ENCODE measurements around the gene PPP4R4. TPM values are rescaled to one million over a fixed set of nuclear protein-coding genes. Genes with fewer than 3 reads are reported as not detected.
"Not testable (repeated sequence)": the region's sequence is repeated elsewhere in the genome, so short reads cannot be mapped to it uniquely, and the experiment has no call there.

Gene PPP4R4
- polyA plus RNA-seq, 1 of the 3 experiments (the other 2 are of a cell fraction), result 2.5 TPM

GRCh38 chr14:94218198-94218886 is 44.2 kb downstream of the PPP4R4 start:
- peaks cover 12% of the 10 kb centered on the region for H3K9me3 ChIP-seq
- POLR2A ChIA-PET; H2AFZ ChIP-seq (ENCODE audit: low read depth); H3K79me2 ChIP-seq (ENCODE audit: insufficient read depth); H3K9ac ChIP-seq; H3K27me3 ChIP-seq (ENCODE audit: insufficient read depth); H3K4me2 ChIP-seq; H3K9me2 ChIP-seq; DNase-seq; H3K4me3 ChIP-seq (ENCODE audit: low read depth in 2 of 2, low read length in 1 of 2); H3K27ac ChIP-seq (ENCODE audit: low read depth in 2 of 2, low read length in 1 of 2); H4K20me1 ChIP-seq (ENCODE audit: insufficient read depth); H3K36me3 ChIP-seq (replicated peaks in 1 of 2; ENCODE audit: control insufficient read depth in 1 of 2, insufficient read depth in 2 of 2, low read length in 1 of 2); H3K4me1 ChIP-seq (ENCODE audit: control insufficient read depth in 1 of 2, insufficient read depth in 2 of 2, low read depth in 1 of 2, low read length in 1 of 2): not testable (repeated sequence)
- peaks cover 25% of the 10 kb centered on the region for H3F3A ChIP-seq (replicated peaks; ENCODE audit: insufficient read depth)
- 84% methylated on average over 45 of the region's 47 CpGs for WGBS (ENCODE audit: low lambda C conversion rate)
- CTCF ChIA-PET, result interaction anchor here (0.6 kb wide), 1 partner anchor 28 kb away, joined by 4 read pairs; no protein-coding TSS in a partner anchor

DNA sequence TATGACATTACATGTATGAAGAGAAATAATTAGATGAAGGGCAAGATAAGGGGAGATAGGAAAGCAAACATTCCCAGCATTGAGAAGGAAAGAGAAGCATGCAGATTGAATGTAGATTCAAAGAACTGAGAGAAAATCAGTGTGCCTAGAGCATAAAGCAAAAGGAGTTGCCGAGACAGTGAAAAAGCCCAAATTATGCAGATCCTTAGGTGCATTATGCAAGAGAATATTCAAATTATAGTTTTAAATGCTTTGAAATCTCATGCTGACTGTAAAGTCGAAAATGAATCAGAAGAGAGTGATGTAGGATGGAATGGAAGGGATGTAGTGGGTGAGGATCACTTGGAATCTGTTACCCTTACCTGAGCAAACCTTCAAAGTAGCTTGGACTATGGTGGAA is 49.9 kb downstream of the PPP4R4 start:
- H4K20me1 ChIP-seq (ENCODE audit: insufficient read depth), result no peaks in the 10 kb centered on the region
- CTCF ChIA-PET, result no interaction called here
- no peak overlapping the region for H3K9ac ChIP-seq
- POLR2A ChIA-PET, result no interaction called here
- peaks cover 9% of the 10 kb centered on the region for H3K9me3 ChIP-seq
- H3K27me3 ChIP-seq (ENCODE audit: insufficient read depth), result no peaks in the 10 kb centered on the region
- H3K27ac ChIP-seq (ENCODE audit: low read depth in 2 of 2, low read length in 1 of 2), result no peak overlapping the region
- no peak overlapping the region for H2AFZ ChIP-seq (ENCODE audit: low read depth)
- H3K4me3 ChIP-seq (ENCODE audit: low read depth in 2 of 2, low read length in 1 of 2), result no peak overlapping the region
- peaks cover 3 to 15% of the 10 kb centered on the region in 2 experiments; a peak in 3 of 4 replicates for H3K4me1 ChIP-seq (ENCODE audit: control insufficient read depth in 1 of 2, insufficient read depth in 2 of 2, low read depth in 1 of 2, low read length in 1 of 2)
- peaks cover 40% of the 10 kb centered on the region for H3F3A ChIP-seq (replicated peaks; ENCODE audit: insufficient read depth)
- DNase-seq, result no peak
- H3K36me3 ChIP-seq (replicated peaks in 1 of 2; ENCODE audit: control insufficient read depth in 1 of 2, insufficient read depth in 2 of 2, low read length in 1 of 2), result peaks cover 0 to 6% of the 10 kb centered on the region in 2 experiments
- H3K79me2 ChIP-seq (ENCODE audit: insufficient read depth), result no peaks in the 10 kb centered on the region
- H3K9me2 ChIP-seq, result no peaks in the 10 kb centered on the region
- no peak overlapping the region for H3K4me2 ChIP-seq
- no peak for TF ChIP-seq CHD2 (IDR thresholded peaks at IDR 0.05; ENCODE audit: low read length, partially characterized antibody)
- no peak for TF ChIP-seq NRF1 (IDR thresholded peaks at IDR 0.05; ENCODE audit: low read depth, low read length)
- no peak for TF ChIP-seq JUND (IDR thresholded peaks at IDR 0.05)
- TF ChIP-seq RCOR1 (IDR thresholded peaks at IDR 0.05; ENCODE audit: low read length), result no peak
- no peak for TF ChIP-seq RXRA (IDR thresholded peaks at IDR 0.05; ENCODE audit: borderline replicate concordance, low read depth)
- TF ChIP-seq GABPA (IDR thresholded peaks at IDR 0.05; ENCODE audit: low read depth), result no peak
- no peak for TF ChIP-seq IRF3 (IDR thresholded peaks at IDR 0.05; ENCODE audit: low read depth, low read length)
- TF ChIP-seq FOSL2 (IDR thresholded peaks at IDR 0.05; ENCODE audit: borderline replicate concordance, low read depth), result no peak
- TF ChIP-seq, protein P1, sequence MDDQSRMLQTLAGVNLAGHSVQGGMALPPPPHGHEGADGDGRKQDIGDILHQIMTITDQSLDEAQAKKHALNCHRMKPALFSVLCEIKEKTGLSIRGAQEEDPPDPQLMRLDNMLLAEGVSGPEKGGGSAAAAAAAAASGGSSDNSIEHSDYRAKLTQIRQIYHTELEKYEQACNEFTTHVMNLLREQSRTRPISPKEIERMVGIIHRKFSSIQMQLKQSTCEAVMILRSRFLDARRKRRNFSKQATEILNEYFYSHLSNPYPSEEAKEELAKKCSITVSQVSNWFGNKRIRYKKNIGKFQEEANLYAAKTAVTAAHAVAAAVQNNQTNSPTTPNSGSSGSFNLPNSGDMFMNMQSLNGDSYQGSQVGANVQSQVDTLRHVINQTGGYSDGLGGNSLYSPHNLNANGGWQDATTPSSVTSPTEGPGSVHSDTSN (IDR thresholded peaks at IDR 0.05), result no peak
- TF ChIP-seq, protein P2, sequence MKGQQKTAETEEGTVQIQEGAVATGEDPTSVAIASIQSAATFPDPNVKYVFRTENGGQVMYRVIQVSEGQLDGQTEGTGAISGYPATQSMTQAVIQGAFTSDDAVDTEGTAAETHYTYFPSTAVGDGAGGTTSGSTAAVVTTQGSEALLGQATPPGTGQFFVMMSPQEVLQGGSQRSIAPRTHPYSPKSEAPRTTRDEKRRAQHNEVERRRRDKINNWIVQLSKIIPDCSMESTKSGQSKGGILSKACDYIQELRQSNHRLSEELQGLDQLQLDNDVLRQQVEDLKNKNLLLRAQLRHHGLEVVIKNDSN (IDR thresholded peaks at IDR 0.05; ENCODE audit: borderline replicate concordance, low read depth), result no peak
- 68% methylated on average over 2 of the region's 2 CpGs for WGBS (ENCODE audit: low lambda C conversion rate)
